ENCODE data around the gene RUNX2.

- no peak for TF ChIP-seq CTCF (optimal IDR thresholded peaks at IDR 0.05 in 1 of 3, IDR thresholded peaks at IDR 0.05 in 1 of 3, conservative IDR thresholded peaks at IDR 0.05 in 1 of 3; ENCODE audit: extremely low read depth in 1 of 3, insufficient read depth in 2 of 3, low read length in 3 of 3)
- no peak for TF ChIP-seq EZH2 (IDR thresholded peaks at IDR 0.05; ENCODE audit: low read length)
Observed at GRCh38 chr6:45665859-45666258, 337.7 kb downstream of the RUNX2 start.
